Putamen (tissue), 1 donor: ENCODE measurements around the gene C20orf144.

Experiments used
- DNase-seq: peaks from one replicate; pipeline ENCODE4 v3.0.0-alpha.2; 2016; ENCODE audit warnings: low spot score

C20orf144 gene

DNA sequence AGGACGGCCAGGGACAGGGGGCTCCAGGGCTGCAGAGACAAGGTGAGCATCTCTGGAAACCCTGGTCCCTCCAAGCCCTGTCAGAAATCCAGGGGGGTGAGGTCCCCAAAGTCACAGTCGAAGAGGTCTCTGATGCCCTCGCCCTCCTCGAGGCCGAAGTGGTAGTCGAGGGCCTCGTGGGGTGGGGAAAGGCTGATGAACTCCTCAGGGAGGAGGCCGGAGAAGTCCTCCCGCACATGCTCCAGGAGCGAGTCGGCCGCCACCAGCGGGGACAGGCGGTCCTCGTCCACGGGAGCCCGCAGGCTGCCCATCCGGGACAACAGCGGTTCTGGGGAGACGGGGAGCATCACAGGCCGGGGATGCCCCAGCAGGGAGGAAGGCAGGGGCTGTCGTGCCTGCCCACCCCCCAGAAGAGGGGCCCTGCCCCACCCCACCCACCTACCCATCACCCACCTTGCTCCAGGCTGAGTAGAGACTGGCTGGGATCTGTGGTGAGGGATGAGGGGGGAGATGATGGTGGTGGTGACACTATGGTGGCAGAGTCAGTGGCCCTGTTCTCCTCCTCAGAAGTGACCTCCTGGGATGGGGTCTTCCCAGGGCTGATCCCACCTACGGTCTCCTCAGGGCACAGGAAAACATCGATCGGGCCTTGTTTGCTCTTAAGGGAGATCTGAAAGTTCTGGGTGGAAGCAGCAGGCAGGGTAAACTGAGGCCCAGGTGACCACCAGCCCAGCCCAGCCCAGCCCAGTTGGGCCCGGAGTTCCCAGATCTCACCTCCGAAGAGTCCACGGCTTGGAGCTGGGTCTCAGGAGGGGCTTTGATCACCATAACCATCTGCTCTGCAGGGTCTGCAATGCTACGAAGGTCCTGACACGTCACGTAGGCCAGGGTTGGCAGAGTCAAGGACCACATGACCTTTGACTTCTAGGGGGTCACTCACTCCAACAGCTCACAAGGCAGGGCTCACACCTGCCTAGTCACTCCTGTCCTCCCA, 14.8 kb downstream of the C20orf144 start:
- DNase-seq = no peak

DNA sequence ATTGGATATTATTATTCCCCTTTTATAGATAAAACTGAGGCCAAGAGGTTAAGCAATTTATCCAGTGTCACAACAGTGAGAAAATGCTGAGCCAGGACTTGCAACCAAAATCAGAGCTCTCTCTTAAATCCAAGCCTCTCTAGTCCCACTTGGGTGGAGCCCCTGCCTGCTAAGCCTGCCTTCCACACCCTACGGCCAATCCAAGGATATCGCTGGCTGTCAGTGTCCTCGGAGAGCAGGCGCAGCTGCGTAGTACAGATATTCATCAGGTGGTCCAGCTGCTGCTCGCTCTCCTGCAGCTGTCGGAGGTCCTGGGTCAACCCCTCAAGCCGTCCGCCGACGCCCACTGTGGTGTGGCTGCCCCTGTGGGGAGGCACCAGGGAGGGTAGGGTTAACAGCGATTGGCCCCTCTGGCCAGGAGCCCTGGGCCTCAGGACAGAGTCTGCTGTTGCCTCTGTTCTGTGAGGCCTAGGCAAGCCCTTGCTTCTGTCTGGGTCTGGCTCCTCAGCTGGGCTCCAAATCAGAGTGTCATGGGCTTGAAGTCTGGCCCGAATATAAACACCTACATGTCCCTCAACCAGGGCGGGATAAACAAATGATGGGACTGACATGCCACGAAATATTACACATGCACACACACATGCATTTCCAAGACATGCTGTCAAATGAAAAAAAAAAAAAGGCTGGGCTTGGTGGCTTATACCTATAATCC, 16.0 kb downstream of the C20orf144 start:
- DNase-seq = no peak

DNA sequence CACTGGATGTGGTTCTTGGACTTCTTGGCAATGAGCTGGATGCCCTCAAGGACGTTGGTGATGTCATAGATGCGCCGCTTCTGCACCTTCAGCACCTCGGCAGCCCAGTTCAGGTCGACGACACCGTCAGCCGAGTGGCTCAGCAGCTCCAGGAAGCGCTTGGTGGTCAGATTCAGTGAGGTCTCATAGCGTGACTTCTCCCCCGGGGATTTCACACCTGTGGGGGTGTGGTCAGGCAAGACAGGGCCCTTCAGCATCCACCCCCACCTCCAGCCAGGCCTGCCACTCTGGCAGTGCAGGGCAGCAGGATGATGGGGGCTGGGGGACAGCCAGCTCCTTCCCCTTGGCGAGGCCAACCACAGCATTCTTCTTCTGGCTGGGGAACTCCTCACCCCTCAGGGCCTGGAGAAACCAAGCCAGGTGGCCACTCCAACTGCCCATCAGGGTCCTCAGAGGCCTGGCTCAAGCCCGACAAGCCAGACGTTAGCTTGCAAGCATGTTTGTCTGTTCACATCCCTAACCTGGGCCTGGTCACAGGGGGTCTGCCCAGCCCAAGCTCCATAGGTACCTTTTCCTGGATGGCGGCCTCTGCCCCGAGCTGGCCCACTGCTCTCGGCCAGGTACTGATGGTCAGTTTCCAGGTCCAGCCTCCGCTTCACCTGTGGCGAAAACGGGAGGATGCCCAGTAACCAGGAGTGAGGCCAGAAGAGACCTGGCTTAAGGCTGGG, 17.8 kb downstream of the C20orf144 start:
- no peak for DNase-seq

DNA sequence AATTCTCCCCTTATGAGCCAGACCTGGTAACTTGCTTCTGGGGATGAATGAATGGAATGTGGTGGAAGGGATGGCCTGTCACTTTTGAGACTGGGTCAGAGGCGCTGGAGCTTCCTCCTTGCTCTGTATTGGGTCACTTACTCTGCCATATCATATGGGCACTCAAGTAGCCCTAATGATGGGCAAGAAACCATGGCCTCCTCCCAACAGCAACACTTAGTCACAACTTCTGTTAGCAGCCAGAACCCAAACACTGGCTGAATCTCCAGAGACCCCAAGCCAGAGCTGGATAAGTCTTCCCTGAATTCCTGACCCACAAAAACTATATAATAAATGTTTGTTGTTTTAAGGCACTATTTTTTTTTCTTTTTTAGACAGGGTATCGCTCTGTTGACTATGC, 18.6 kb downstream of the C20orf144 start:
- DNase-seq = no peak

DNA sequence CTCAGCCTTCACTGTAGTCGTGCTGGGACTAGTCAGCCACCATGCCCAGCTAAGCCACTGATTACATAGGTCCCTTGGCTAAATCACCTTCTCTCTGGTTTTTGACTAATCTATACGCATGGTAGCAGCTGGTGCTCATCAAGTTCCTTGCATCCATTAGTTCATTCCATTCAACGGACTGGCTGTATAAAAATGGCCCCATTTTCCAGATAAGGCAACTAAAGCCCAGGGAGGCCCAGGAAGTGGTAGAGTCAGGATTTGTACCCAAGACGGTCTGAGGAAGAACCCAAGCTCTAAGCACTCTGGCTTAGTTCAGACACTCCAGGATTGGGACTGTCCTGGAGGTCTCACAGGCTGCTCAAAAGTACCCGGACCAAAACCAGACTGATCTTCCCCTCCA, 19.2 kb downstream of the C20orf144 start:
- no peak for DNase-seq

GRCh38 chr20:33681728-33682353, 19.7 kb downstream of the C20orf144 start:
- DNase-seq = no peak

GRCh38 chr20:33684533-33685327, 22.6 kb downstream of the C20orf144 start:
- DNase-seq = no peak

- no peak for DNase-seq
Measured at GRCh38 chr20:33685328-33686099, 23.4 kb downstream of the C20orf144 start.

DNA sequence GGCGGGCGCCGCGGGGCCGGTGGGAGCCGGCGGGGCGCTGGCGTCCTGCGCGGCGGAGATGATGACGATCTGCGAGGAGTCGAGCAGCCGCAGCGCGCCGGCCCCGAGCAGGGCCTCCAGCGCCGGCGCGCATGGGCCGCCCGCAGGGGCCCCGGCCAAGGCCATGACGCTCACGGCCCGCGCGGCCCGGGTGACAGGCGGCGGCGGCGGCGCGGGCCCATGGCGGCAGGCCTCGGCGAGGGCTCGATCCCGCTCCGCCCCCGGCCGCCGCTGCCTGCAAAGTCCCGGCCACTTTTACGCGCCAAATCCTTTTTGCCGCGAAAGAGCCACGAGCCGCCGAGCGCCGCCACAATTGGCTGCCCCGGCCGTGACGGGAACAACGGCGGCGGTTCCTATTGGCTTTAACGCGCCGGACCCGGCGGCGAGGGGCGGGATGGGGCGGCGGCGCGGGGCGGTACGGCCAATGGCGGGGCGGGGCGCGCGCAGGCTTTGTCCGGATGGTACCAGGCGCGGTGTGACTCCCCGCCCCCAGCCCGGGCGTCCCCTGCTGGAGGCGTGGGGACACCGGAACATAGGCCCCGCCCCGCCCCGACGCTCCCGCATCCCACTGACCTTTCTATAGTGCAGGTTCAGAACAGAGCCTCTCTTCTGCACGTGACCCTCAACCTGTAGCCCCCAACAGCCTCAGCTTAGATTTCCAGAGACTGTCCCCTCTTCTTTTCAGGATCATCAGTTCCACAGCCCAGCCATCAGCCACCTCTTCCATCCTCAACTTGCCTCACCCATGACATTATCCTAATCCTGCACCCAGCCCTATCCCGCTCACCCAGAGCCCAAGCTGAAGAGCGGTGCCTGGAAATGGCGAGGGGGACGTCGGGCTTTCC, 24.2 kb downstream of the C20orf144 start, which contains the start of gene E2F1:
Gene E2F1, minus strand, starts transcription at position 286 of the 884 bp plus-strand sequence. Its CDS starts 121 bp downstream, at position 165.
- DNase-seq = peak; percentile 93

DNA sequence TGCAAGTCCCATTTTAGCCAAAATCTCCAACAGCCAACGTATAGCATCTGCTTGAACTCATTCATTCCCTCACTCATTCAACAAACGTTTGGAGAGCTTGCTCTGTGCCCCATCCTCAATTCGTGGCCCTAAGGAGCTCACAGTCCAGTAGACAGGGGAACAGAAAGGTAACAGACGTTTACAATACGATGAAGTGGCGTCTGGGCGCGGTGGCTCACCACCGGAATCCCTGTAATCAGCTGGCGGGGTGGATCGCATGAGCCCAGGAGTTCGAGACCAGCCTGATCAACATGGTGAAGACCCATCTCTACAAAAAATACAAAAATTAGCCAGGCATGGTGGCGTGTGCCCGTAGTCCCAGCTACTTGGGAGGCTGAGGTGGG, 24.8 kb downstream of the C20orf144 start:
- no peak for DNase-seq

DNA sequence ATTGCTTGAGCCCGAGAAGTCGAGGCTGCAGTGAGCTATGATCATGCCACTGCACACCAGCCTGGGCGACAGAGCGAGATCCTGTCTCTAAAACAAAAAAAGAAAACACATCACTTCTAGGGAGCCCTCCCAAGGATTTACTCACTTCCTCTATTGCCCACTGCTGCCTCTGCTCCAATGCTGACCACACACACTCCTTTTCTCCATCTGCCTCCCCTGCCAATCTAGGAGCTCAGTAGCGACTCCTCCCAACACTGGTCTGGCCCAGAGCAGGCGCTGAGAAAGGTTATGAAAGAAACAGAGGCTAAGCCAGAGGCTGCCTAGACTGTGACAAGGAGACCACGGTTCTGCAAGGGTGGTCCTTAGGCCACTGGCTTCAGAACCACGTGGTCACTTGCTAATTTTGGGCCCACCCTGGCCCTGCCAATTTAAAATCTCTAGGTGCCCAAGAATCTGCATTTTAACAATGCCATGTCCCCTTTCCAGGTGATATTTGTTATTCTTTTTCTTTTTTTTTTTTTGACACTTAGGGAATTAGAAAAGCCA, 25.3 kb downstream of the C20orf144 start:
- no peak for DNase-seq

DNA sequence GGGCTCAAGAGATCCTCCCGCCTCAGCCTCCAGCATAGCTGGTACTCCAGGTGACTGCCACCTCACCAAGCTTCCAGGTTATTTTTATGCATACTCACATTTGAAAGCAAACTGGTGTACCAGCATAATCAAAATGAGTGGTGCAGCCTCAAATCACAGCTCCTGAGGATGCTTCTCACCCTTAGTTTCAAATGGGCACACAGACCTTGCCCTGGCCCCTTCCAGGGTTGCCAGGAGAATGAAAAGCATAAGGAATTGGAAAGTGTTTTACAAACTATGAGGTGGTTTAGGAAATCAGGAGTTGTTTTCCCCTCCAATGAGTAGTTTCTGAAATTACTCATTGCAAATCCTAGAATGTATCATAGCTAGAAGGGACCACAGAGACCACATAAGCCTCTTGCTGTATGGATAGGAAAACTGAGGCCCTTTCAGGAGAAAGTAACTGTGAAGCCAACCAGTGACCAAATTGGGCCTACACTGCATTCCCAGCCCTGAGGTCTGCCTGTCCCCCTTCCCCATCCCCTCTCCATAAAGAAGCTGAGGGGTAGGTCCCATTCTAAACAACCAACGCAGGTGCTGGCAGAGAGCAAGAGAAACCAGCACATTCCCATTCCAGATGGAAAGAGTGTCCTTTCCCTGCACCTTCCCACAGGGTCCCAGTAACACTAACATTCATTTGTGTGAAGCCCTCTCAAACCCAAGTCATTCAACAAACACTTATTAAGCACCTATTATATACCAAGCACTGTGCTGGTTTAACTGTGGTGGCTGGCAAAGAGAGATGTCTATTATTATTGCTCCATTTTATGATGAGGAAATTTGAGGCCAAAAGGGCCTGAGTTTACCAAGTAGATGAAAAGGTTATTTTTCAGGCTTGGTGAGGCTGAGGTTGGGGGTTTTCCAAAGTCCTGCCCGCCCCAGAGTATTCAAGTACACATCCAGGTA, 26.1 kb downstream of the C20orf144 start:
- DNase-seq = no peak

- no peak for DNase-seq
Measured at GRCh38 chr20:33688938-33689424, 26.9 kb downstream of the C20orf144 start.

GRCh38 chr20:33689493-33689892, 27.4 kb downstream of the C20orf144 start:
- DNase-seq = no peak

DNA sequence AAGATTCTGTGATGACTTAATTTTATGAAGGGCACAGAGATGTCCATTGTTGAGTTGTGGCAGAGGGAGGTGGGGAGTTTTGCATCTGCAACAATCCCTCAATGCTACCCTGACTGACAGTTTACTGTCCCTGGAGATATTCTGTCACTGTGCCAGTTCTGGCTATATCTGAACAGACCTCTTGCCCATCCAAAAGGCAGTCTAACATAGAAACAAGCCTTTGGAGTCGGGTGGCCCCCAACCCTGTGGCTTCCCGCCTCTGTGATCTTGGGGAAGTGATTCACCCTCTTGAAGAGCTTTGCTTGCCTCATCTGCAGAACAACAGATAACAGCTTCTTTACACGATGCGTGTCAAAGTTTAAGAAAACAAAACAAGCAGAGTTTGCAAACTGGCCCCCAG, 27.8 kb downstream of the C20orf144 start:
- DNase-seq = peak; percentile 78

DNA sequence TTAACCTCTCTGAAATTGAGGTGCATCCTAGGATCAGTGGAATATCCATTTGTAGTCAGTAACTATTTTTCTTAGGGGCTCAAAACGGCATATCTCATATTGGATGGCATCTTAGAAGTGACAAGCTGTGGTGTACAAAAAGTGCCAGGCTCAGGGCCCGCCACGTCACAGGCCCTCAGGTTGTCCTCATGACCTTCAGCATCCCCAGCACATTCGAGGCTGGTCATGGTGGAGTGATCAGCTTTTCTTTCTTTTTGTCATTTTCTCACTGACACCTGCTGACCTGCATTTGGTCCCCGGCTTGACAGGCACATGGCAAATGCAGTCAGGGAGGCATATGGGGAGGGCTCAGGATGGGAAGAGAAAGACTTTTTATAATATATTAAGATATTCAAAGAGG, 31.2 kb downstream of the C20orf144 start:
- no peak for DNase-seq
